ENCODE data around the gene CSH2.
A peak's percentile ranks its signal among the peaks of the same experiment; 100 is the strongest.

CSH2 gene

GRCh38 chr17:63823659-63824331 lies 49.7 kb downstream of the CSH2 start:
- Histone ChIP-seq H3K9me3 (ENCODE audit: control insufficient read depth, insufficient read depth, low read depth, low read length) (no peaks in the 10 kb centered on the region), H3K4me3 (ENCODE audit: low read depth, low read length) (no peak overlapping the region), H3K4me1 (ENCODE audit: control insufficient read depth, insufficient read depth, low read length) (peaks cover 3% of the 10 kb centered on the region; the same call in 1 of the 2 replicates), H3K27ac (ENCODE audit: extremely low read depth, low read depth, low read length) (no peak overlapping the region), H3K36me3 (ENCODE audit: control insufficient read depth in 2 of 2, insufficient read depth in 1 of 2, low read length in 2 of 2) (peaks cover 48 to 78% of the 10 kb centered on the region in 2 experiments)
- CTCF ChIA-PET, result interaction anchor here (0.7 to 3.3 kb wide), 5 partner anchors 9 to 760 kb away, joined by 3 to 18 read pairs (median 4); no protein-coding TSS in a partner anchor
- POLR2A ChIA-PET, result interaction anchor here (0.7 to 0.9 kb wide), 2 partner anchors 37 to 46 kb away, joined by 3 to 4 read pairs; no protein-coding TSS in a partner anchor
- no peak for TF ChIP-seq ZNF423 (tag by site-specific recombination; IDR thresholded peaks at IDR 0.05)
- peak; percentile 71 for TF ChIP-seq ZNF513 (tag by site-specific recombination; IDR thresholded peaks at IDR 0.05)
- TF ChIP-seq ZNF621 (tag by site-specific recombination; IDR thresholded peaks at IDR 0.05), result no peak
- no peak for TF ChIP-seq ZNF785 (tag by site-specific recombination; IDR thresholded peaks at IDR 0.05)

GRCh38 chr17:63822537-63822936 lies 50.9 kb downstream of the CSH2 start:
- H3K27ac ChIP-seq (ENCODE audit: extremely low read depth, low read depth, low read length), result no peak overlapping the region
- ChIA-PET POLR2A (interaction anchor here (0.6 to 1.4 kb wide), 2 partner anchors 49 to 392 kb away, joined by 5 to 12 read pairs; partner anchors contain the start of genes CCDC47 and DDX42), CTCF (interaction anchor here (2.0 to 3.3 kb wide), 2 partner anchors 12 kb away, joined by 9 to 18 read pairs; no protein-coding TSS in a partner anchor)
- no peaks in the 10 kb centered on the region for H3K9me3 ChIP-seq (ENCODE audit: control insufficient read depth, insufficient read depth, low read depth, low read length)
- H3K36me3 ChIP-seq (ENCODE audit: control insufficient read depth in 2 of 2, insufficient read depth in 1 of 2, low read length in 2 of 2), result peaks cover 60 to 85% of the 10 kb centered on the region in 2 experiments
- H3K4me1 ChIP-seq (ENCODE audit: control insufficient read depth, insufficient read depth, low read length), result peaks cover 3% of the 10 kb centered on the region; the same call in 1 of the 2 replicates
- TF ChIP-seq ZNF776 (tag by site-specific recombination; IDR thresholded peaks at IDR 0.05; ENCODE audit: borderline replicate concordance) (no peak), ZNF184 (tag by site-specific recombination; IDR thresholded peaks at IDR 0.05) (no peak), ZIC2 (tag by site-specific recombination; IDR thresholded peaks at IDR 0.05) (no peak), ZNF2 (tag by site-specific recombination; IDR thresholded peaks at IDR 0.05) (no peak), ZNF768 (tag by site-specific recombination; IDR thresholded peaks at IDR 0.05) (no peak), TRIM28 (IDR thresholded peaks at IDR 0.05; ENCODE audit: borderline replicate concordance, low read length) (no peak), ZFP37 (tag by site-specific recombination; IDR thresholded peaks at IDR 0.05) (no peak), ZSCAN5A (tag by site-specific recombination; IDR thresholded peaks at IDR 0.05) (no peak), ZNF621 (tag by site-specific recombination; IDR thresholded peaks at IDR 0.05) (no peak), IKZF3 (tag by site-specific recombination; IDR thresholded peaks at IDR 0.05) (no peak), ZNF692 (tag by site-specific recombination; IDR thresholded peaks at IDR 0.05) (no peak), ZSCAN4 (tag by site-specific recombination; IDR thresholded peaks at IDR 0.05) (no peak), ZNF211 (tag by site-specific recombination; IDR thresholded peaks at IDR 0.05; ENCODE audit: low read depth) (no peak), ZNF416 (tag by site-specific recombination; IDR thresholded peaks at IDR 0.05) (no peak), ZNF37A (tag by site-specific recombination; IDR thresholded peaks at IDR 0.05) (no peak), HOXA7 (CRISPR knock-in tag; IDR thresholded peaks at IDR 0.05; ENCODE audit: borderline replicate concordance) (no peak), ZNF404 (tag by site-specific recombination; IDR thresholded peaks at IDR 0.05) (no peak), BCL6B (tag by site-specific recombination; IDR thresholded peaks at IDR 0.05) (no peak), ZNF76 (tag by site-specific recombination; IDR thresholded peaks at IDR 0.05; ENCODE audit: borderline replicate concordance, low read depth) (no peak)
- H3K4me3 ChIP-seq (ENCODE audit: low read depth, low read length), result no peak overlapping the region

All from HEK293 (cell line).